Activated CD8-positive, alpha-beta T cell treated with anti-CD3 and anti-CD28 coated beads for 36 hours (primary cell): ENCODE measurements around the gene ARID3B. TPM values are rescaled to one million over a fixed set of nuclear protein-coding genes. Genes with fewer than 3 reads are reported as not detected.

Source experiments
- ATAC-seq: fragments of 200-7000 bp; cut with Tn5 transposase; one replicate; pipeline ENCODE4 v1.10.0; 2021; ENCODE audit warnings: mild to moderate bottlenecking, moderate library complexity
- CTCF ChIA-PET: fragments of 350-600 bp; sonication (Branson Sonifier 250); formaldehyde crosslinking; loops from one replicate; lab custom pipeline; 2021; ENCODE audit warnings: antibody characterized with exemption; lab: Charles Lee
- POLR2A ChIA-PET: fragments of 350-600 bp; sonication (Branson Sonifier 250); formaldehyde crosslinking; loops from one replicate; lab custom pipeline; 2021; ENCODE audit warnings: antibody characterized with exemption; lab: Charles Lee
- DNase-seq: peaks from one replicate; pipeline ENCODE4 v3.0.0-alpha.2; 2020
- H3K27ac Mint-ChIP-seq: one replicate; pipeline ENCODE4 v1.8.0; 2021; ENCODE audit warnings: mild to moderate bottlenecking, mixed read lengths
- H3K27me3 Mint-ChIP-seq: one replicate; pipeline ENCODE4 v1.8.0; 2021; ENCODE audit warnings: mixed read lengths
- H3K36me3 Mint-ChIP-seq: one replicate; pipeline ENCODE4 v1.8.0; 2021; ENCODE audit warnings: low read depth, mixed read lengths
- H3K4me1 Mint-ChIP-seq: one replicate; pipeline ENCODE4 v1.8.0; 2021; ENCODE audit warnings: low read depth, mixed read lengths
- H3K4me3 Mint-ChIP-seq: one replicate; pipeline ENCODE4 v1.8.0; 2021; ENCODE audit warnings: mild to moderate bottlenecking, moderate library complexity, mixed read lengths
- H3K9me3 Mint-ChIP-seq: one replicate; pipeline ENCODE4 v1.8.0; 2021; ENCODE audit warnings: mixed read lengths
- intact Hi-C: fragments of 100-400 bp; cut with micrococcal nuclease; formaldehyde crosslinking; loops from one replicate; pipeline ENCODE4 v1.10.0; 2022
- total RNA-seq, 2 experiments: library from RNA; stranded (reverse); gene quantifications; one replicate each; pipeline ENCODE4 v1.2.3, GENCODE V29; 2021
- TF ChIP-seq, protein P1 (sequence below): fragments of 200-600 bp; IDR thresholded peaks from one replicate; pipeline ENCODE4 v1.8.0; 2022; ENCODE audit warnings: antibody characterized with exemption, mild to moderate bottlenecking

Gene ARID3B
- total RNA-seq, 2 experiments from 2014 or later: 35.2 to 36.2 TPM

DNA sequence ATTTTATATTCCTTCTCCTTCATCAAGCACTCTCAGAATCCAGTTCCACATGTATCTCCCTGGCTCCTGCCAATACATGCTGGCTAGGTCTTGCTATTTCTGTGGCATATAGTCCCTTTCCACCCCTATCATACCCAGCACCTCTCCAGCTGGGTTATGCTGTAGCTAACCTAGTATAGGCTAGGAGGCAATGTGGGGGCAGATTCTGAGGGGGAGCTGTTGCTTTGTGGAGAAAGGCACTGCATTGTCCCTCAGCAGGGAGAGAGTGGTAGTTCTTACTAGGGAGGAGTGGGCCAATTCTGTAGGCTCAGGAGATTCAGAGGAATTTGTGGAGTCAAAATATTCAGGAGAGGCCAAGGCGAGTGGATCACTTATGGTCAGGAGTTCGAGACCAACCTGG, 40.6 kb upstream of the ARID3B start:
- Mint-ChIP-seq H3K4me1 (no peaks in the 10 kb centered on the region), H3K27ac (no peak overlapping the region), H3K36me3 (peaks cover 8% of the 10 kb centered on the region), H3K9me3 (no peaks in the 10 kb centered on the region), H3K27me3 (no peaks in the 10 kb centered on the region), H3K4me3 (no peak overlapping the region)
- ChIA-PET POLR2A (no interaction called here), CTCF (interaction anchor here (0.6 kb wide), 1 partner anchor 120 kb away, joined by 3 read pairs; no protein-coding TSS in a partner anchor)
- intact Hi-C loops: no loop called here
- DNase-seq (no peak), ATAC-seq (no peak)
- TF ChIP-seq, protein P1, sequence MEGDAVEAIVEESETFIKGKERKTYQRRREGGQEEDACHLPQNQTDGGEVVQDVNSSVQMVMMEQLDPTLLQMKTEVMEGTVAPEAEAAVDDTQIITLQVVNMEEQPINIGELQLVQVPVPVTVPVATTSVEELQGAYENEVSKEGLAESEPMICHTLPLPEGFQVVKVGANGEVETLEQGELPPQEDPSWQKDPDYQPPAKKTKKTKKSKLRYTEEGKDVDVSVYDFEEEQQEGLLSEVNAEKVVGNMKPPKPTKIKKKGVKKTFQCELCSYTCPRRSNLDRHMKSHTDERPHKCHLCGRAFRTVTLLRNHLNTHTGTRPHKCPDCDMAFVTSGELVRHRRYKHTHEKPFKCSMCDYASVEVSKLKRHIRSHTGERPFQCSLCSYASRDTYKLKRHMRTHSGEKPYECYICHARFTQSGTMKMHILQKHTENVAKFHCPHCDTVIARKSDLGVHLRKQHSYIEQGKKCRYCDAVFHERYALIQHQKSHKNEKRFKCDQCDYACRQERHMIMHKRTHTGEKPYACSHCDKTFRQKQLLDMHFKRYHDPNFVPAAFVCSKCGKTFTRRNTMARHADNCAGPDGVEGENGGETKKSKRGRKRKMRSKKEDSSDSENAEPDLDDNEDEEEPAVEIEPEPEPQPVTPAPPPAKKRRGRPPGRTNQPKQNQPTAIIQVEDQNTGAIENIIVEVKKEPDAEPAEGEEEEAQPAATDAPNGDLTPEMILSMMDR: no peak

DNA sequence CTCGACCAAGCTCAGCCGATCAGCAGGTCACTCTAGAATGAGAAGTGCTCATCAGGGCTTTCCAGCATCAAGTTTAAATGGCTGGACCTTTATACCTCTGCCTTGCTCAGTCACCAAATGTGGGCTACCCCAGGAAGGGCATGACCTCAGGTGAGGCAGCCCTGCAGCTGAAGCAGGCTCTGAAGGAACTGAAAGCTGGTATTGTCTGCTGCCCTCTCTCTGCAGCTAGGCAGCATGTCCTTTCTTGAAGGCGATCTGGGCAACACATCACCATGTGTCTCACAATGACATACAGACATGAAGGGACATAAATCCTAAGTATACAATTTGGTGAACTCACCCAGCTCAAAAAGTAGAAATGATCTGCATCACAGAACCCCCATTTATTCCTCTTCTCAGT, 38.7 kb upstream of the ARID3B start:
- POLR2A ChIA-PET: no interaction called here
- Mint-ChIP-seq H3K27ac (no peak overlapping the region), H3K4me3 (no peak overlapping the region), H3K36me3 (peaks cover 10% of the 10 kb centered on the region), H3K4me1 (no peaks in the 10 kb centered on the region), H3K9me3 (no peaks in the 10 kb centered on the region), H3K27me3 (no peaks in the 10 kb centered on the region)
- DNase-seq (no peak), ATAC-seq (peak; percentile 30)
- TF ChIP-seq, protein P1: no peak
- CTCF ChIA-PET: interaction anchor here (1.2 to 1.4 kb wide), 2 partner anchors 12 to 120 kb away, joined by 3 read pairs; no protein-coding TSS in a partner anchor
- intact Hi-C loops: no loop called here

DNA sequence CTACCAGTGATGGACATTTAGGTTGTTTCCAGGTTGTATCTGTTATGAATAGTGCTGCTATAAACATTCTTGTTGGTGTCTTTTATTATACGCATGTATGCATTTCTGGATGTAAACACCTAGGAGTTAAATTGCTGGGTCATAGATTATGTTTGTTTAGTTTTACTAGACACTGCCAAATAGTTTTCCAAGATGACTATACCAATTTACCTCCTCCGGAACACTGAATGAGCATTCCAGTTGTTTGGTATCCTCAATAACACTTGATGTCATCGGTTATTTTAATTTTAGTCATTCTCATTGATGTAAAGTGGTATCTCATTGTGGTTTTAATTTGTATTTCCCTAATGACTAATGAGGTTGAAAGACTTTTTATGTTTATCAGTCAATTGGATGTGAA, 36.6 kb upstream of the ARID3B start:
- H3K4me3 Mint-ChIP-seq: no peak overlapping the region
- H3K4me1 Mint-ChIP-seq: no peaks in the 10 kb centered on the region
- TF ChIP-seq, protein P1: no peak
- CTCF ChIA-PET: no interaction called here
- no peaks in the 10 kb centered on the region for H3K27me3 Mint-ChIP-seq
- H3K9me3 Mint-ChIP-seq: no peaks in the 10 kb centered on the region
- DNase-seq (no peak), ATAC-seq (no peak)
- H3K27ac Mint-ChIP-seq: no peak overlapping the region
- intact Hi-C loops: no loop called here
- POLR2A ChIA-PET: no interaction called here
- peaks cover 10% of the 10 kb centered on the region for H3K36me3 Mint-ChIP-seq

DNA sequence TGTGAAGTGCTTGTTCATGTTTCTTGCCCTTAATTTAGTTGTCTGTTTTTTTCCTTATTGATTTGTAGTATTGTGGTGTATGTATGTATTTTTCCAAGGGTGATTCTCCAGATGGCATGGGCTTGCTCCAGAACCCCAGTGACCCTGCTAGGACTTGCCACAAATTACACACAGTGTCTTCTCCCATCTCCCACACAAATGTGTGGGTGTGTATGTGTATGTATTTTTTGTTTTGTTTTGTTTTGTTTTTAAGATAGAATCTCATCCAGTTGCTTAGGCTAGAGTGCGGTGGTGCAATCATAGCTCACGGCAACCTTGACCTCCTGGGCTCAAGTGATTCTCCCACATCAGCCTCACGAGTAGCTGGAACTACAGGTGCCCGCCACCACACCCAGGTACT, 36.2 kb upstream of the ARID3B start:
- H3K36me3 Mint-ChIP-seq: peaks cover 10% of the 10 kb centered on the region
- H3K27me3 Mint-ChIP-seq: no peaks in the 10 kb centered on the region
- CTCF ChIA-PET: no interaction called here
- POLR2A ChIA-PET: no interaction called here
- DNase-seq: no peak
- TF ChIP-seq, protein P1: no peak
- no peaks in the 10 kb centered on the region for H3K9me3 Mint-ChIP-seq
- H3K4me3 Mint-ChIP-seq: no peak overlapping the region
- ATAC-seq: no peak
- no peaks in the 10 kb centered on the region for H3K4me1 Mint-ChIP-seq
- intact Hi-C loops: no loop called here
- H3K27ac Mint-ChIP-seq: no peak overlapping the region

DNA sequence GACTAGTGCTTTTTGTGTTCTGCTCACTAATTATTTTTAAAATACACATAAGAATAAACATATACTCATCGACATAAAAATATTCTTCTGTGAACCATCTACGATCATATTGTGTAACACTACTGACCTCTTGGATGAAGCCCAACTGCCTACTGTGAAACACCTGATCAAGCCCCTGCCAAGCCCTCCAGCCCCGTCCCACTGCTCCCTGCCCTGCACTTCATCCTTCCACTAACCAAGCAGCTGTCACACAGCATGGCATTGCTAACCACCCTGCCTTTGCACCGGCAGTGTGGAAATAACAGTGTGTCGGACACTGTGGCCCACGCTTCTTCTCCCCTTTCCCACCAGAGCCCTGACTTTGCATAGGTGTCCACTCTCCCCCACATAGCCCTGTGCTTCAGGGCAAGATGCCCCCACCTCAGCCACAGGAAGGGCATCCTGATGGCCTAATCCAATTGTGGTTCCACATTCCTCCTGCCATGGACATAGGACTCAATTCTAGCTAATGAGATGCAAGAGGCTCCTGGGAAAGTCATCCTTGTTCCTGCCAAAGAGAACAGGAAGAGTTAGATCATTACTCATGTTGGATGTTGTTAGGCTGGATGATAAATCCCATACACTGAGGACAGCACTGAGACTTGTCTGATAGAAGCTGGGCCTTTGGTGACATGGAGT, 35.0 kb upstream of the ARID3B start:
- ChIA-PET POLR2A (no interaction called here), CTCF (interaction anchor here (1.5 kb wide), 1 partner anchor 40 kb away, joined by 3 read pairs; no protein-coding TSS in a partner anchor)
- no peaks in the 10 kb centered on the region for H3K27me3 Mint-ChIP-seq
- no peak overlapping the region for H3K4me3 Mint-ChIP-seq
- no peak overlapping the region for H3K27ac Mint-ChIP-seq
- H3K36me3 Mint-ChIP-seq: peaks cover 10% of the 10 kb centered on the region
- no peak for DNase-seq
- ATAC-seq: no peak
- no peaks in the 10 kb centered on the region for H3K4me1 Mint-ChIP-seq
- H3K9me3 Mint-ChIP-seq: no peaks in the 10 kb centered on the region
- TF ChIP-seq, protein P1: no peak
- intact Hi-C loops: no loop called here
